GM12878 (cell line): ENCODE results near the gene PLEKHF1. TPM values are rescaled to one million over a fixed set of nuclear protein-coding genes. Genes with fewer than 3 reads are reported as not detected.

Experiments
- ATAC-seq: fragments of 200-7000 bp; cut with Tn5 transposase; 3 replicates; pipeline ENCODE4 v1.9.1; 2020; ENCODE audit warnings: mild to moderate bottlenecking, moderate library complexity
- BruUV-seq: library from RNA; stranded (reverse); fragments of 400-500 nt; replicated peaks from 2 replicates; lab custom pipeline; 2021; lab: Mats Ljungman, UMichigan
- CTCF ChIA-PET: fragments of 300-600 bp; sonication (Branson Sonifier 250); formaldehyde crosslinking; extraction: SDS; loops from one replicate; lab custom pipeline; 2021; ENCODE audit warnings: inconsistent platforms; lab: Yijun Ruan, JAX
- POLR2A ChIA-PET: fragments of 350-600 bp; formaldehyde crosslinking; extraction: SDS; loops from one replicate; lab custom pipeline; 2021; ENCODE audit warnings: inconsistent platforms; lab: Charles Lee
- RAD21 ChIA-PET: fragments of 300-600 bp; sonication (Branson Sonifier 250); formaldehyde crosslinking; loops from one replicate; lab custom pipeline; 2023; ENCODE audit warnings: antibody characterized with exemption; ENCODE audit not compliant: unreplicated experiment; lab: Charles Lee
- SMC1A ChIA-PET: fragments of 300-600 bp; sonication (Branson Sonifier 250); formaldehyde crosslinking; loops from one replicate; lab custom pipeline; 2023; ENCODE audit not compliant: unreplicated experiment, uncharacterized antibody; lab: Charles Lee
- DNase-seq: peaks from one replicate; pipeline ENCODE4 v3.0.0-alpha.2; 2011; ENCODE audit warnings: low read depth, low spot score
- FAIRE-seq: peaks from 3 replicates; lab custom pipeline; 2011; peaks lifted over from hg19 to GRCh38; lab: Jason Lieb, UNC
- H2AFZ ChIP-seq: 2 replicates; pipeline ENCODE4 v1.6.0; 2011; ENCODE audit warnings: low read depth, low read length, control low read depth; ENCODE audit not compliant: control insufficient read depth
- H3K27ac ChIP-seq: 2 replicates; pipeline ENCODE4 v1.5.1; 2011; ENCODE audit warnings: control low read depth; ENCODE audit not compliant: control insufficient read depth, insufficient read depth
- H3K27me3 ChIP-seq, 2 experiments: replicated peaks in 1 of 2; 2 replicates each; pipeline versions ENCODE4 v1.6.0 to v1.6.1; 2011; ENCODE audit warnings: low read length in 1 of 2; ENCODE audit not compliant: control insufficient read depth in 2 of 2, insufficient read depth in 2 of 2
- H3K36me3 ChIP-seq, 2 experiments: 2 replicates each; pipeline ENCODE4 v1.5.1; 2011; ENCODE audit warnings: low read length in 1 of 2; ENCODE audit not compliant: control insufficient read depth in 2 of 2, insufficient read depth in 2 of 2
- H3K4me1 ChIP-seq: 2 replicates; pipeline ENCODE4 v1.6.1; 2011; ENCODE audit warnings: mild to moderate bottlenecking, low read length, moderate library complexity, mixed read lengths; ENCODE audit not compliant: control insufficient read depth, insufficient read depth
- H3K4me2 ChIP-seq: 2 replicates; pipeline ENCODE4 v1.6.0; 2011; ENCODE audit warnings: control low read depth; ENCODE audit not compliant: control insufficient read depth, insufficient read depth
- H3K4me3 ChIP-seq: fragments of 200-600 bp; sonication (generic); 2 replicates; pipeline ENCODE4 v1.5.1; 2016
- H3K79me2 ChIP-seq: 2 replicates; pipeline ENCODE4 v1.6.0; 2011; ENCODE audit warnings: low read length; ENCODE audit not compliant: control insufficient read depth, insufficient read depth
- H3K9ac ChIP-seq: 2 replicates; pipeline ENCODE4 v1.8.0; 2011; ENCODE audit warnings: low read length, control low read depth, mixed read lengths; ENCODE audit not compliant: control insufficient read depth, insufficient read depth
- H3K9me3 ChIP-seq: replicated peaks from 3 replicates; pipeline ENCODE4 v1.5.1; 2011; ENCODE audit warnings: mild to moderate bottlenecking, low read length; ENCODE audit not compliant: control insufficient read depth, insufficient read depth
- H4K20me1 ChIP-seq: 2 replicates; pipeline ENCODE4 v1.6.0; 2011; ENCODE audit not compliant: control insufficient read depth, insufficient read depth
- CBX3 ChIP-seq: fragments of 200-600 bp; sonication (generic); IDR thresholded peaks from 2 replicates; pipeline ENCODE4 v1.6.1; 2016; ENCODE audit warnings: low read depth, borderline replicate concordance
- EP300 ChIP-seq, 2 experiments: fragments of 150-350 bp in 1 of 2; IDR thresholded peaks; 2 replicates each; pipeline ENCODE4 v1.6.1; 2011 to 2012; ENCODE audit warnings: low read depth in 2 of 2, low read length in 2 of 2, borderline replicate concordance in 1 of 2, improper control_type of control experiment in 1 of 2, inconsistent platforms in 1 of 2; ENCODE audit not compliant: control insufficient read depth in 1 of 2
- NFYA ChIP-seq: IDR thresholded peaks from 2 replicates; pipeline ENCODE4 v1.6.1; 2011; ENCODE audit warnings: low read depth, mild to moderate bottlenecking, low read length, improper control_type of control experiment, borderline replicate concordance
- RELA ChIP-seq: fragments of 450-650 bp; IDR thresholded peaks from 2 replicates; pipeline ENCODE4 v1.8.0; 2014; ENCODE audit warnings: borderline replicate concordance; ENCODE audit not compliant: partially characterized antibody
- STAT1 ChIP-seq: fragments of 450-650 bp; conservative IDR thresholded peaks from 2 replicates; pipeline ENCODE4 v1.6.1; 2014; ENCODE audit warnings: antibody characterized with exemption, mild to moderate bottlenecking
- SUPT20H ChIP-seq: IDR thresholded peaks from 2 replicates; pipeline ENCODE4 v1.6.1; 2011; ENCODE audit warnings: low read depth, mild to moderate bottlenecking, low read length, moderate library complexity, borderline replicate concordance; ENCODE audit not compliant: control insufficient read depth
- ZNF274 ChIP-seq: IDR thresholded peaks from one replicate; pipeline ENCODE4 v1.8.0; 2011; ENCODE audit not compliant: insufficient read length, insufficient read depth
- WGBS: methylation state at CpG from one replicate; pipeline ENCODE4 v1.1.6; 2016; ENCODE audit warnings: low lambda C conversion rate; ENCODE audit not compliant: insufficient replicate concordance, insufficient coverage; ENCODE audit errors: missing lambda C conversion rate; 5-methylcytosine and 5-hydroxymethylcytosine counted together
- in situ Hi-C: fragments of 300-500 bp; cut with MboI; formaldehyde crosslinking; loops from 9 replicates; pipeline ENCODE4 v1.14.3; 2018; ENCODE audit warnings: mixed read lengths
- intact Hi-C: fragments of 100-400 bp; cut with micrococcal nuclease; formaldehyde crosslinking; loops from one replicate; pipeline ENCODE4 v1.14.2; 2022; ENCODE audit not compliant: unreplicated experiment
- polyA plus RNA-seq, 11 experiments: library from polyadenylated mRNA; depleted of rRNA in 4 of 11; unstranded in 6 of 11; stranded (reverse) in 5 of 11; fragments of >200 nt; fragmentation: Nextera tagmentation in 4 of 11; fragmentation: Illumina TruSeq in 1 of 11; extraction: Ambion mirVana in 4 of 11; extraction: Trizol in 1 of 11; gene quantifications; 1 replicate in 1 of 11; 2 replicates in 10 of 11; pipeline versions ENCODE4 v1.2.1 to v1.2.3, GENCODE V29; 2011 to 2016; ENCODE audit warnings: inconsistent platforms in 2 of 11, missing spikeins in 2 of 11, low read depth in 1 of 11
- total RNA-seq, 4 experiments: library from RNA; depleted of rRNA in 3 of 4; stranded (reverse); fragments of >200 nt in 3 of 4; fragmentation: Illumina TruSeq in 1 of 4; extraction: Trizol in 1 of 4; gene quantifications; 2 replicates each; pipeline versions ENCODE4 v1.2.1 to v1.2.3, GENCODE V29; 2013 to 2021
- TF ChIP-seq, protein P1 (sequence below): IDR thresholded peaks from 2 replicates; pipeline ENCODE4 v1.6.1; 2011; ENCODE audit warnings: borderline replicate concordance, low read depth, mild to moderate bottlenecking, moderate library complexity, mixed read lengths, low read length; ENCODE audit not compliant: insufficient read depth; ENCODE audit errors: extremely low read length
- TF ChIP-seq, protein P2 (sequence below): fragments of 450-650 bp; IDR thresholded peaks from 2 replicates; pipeline ENCODE4 v1.6.1; 2017; ENCODE audit warnings: mild to moderate bottlenecking
- TF ChIP-seq, protein P3 (sequence below): fragments of 450-650 bp; IDR thresholded peaks from 2 replicates; pipeline ENCODE4 v1.6.1; 2017; ENCODE audit warnings: low read depth, mild to moderate bottlenecking, moderate library complexity

The PLEKHF1 gene
- total and polyA plus RNA-seq, 10 of the 15 experiments (the other 5 are each of a cell fraction or from before 2014, with no cell fraction given): 0.10 to 20.3 (median 15.3) TPM

DNA sequence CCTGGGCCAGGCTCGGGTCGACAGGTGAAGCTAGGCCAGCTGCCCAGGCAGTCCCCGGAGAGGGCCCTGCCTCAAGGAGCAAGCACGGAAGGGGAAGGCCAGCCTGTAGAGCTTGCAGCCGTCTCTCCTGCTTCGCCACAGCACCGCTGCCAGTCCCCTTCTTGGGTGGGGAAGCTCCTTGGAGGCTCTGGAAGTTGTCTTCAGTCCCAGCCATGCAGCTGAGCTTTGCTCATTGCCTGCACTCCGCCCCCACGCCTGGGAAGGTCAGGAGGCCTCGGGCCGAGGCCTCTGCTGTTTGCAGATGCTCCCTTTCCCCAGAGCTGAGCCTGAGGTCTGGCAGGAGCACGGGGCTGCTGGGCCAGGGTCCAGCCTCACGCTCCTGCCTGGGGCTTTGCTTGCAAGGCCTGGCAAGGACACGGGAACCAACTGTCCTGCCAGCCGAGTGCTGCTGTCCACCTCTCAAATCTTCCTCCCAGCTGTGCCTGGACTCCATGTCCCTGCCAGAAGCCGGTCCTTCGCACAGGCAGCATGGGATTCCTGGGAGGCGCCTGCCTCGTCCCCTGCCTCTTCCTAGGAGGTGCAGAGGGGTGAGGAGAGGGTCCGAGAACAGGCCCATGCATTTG lies 13.3 kb downstream of the PLEKHF1 start (continued):
- TF ChIP-seq, protein P1, sequence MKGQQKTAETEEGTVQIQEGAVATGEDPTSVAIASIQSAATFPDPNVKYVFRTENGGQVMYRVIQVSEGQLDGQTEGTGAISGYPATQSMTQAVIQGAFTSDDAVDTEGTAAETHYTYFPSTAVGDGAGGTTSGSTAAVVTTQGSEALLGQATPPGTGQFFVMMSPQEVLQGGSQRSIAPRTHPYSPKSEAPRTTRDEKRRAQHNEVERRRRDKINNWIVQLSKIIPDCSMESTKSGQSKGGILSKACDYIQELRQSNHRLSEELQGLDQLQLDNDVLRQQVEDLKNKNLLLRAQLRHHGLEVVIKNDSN: no peak
- TF ChIP-seq, protein P2, sequence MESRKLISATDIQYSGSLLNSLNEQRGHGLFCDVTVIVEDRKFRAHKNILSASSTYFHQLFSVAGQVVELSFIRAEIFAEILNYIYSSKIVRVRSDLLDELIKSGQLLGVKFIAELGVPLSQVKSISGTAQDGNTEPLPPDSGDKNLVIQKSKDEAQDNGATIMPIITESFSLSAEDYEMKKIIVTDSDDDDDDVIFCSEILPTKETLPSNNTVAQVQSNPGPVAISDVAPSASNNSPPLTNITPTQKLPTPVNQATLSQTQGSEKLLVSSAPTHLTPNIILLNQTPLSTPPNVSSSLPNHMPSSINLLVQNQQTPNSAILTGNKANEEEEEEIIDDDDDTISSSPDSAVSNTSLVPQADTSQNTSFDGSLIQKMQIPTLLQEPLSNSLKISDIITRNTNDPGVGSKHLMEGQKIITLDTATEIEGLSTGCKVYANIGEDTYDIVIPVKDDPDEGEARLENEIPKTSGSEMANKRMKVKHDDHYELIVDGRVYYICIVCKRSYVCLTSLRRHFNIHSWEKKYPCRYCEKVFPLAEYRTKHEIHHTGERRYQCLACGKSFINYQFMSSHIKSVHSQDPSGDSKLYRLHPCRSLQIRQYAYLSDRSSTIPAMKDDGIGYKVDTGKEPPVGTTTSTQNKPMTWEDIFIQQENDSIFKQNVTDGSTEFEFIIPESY: no peak
- TF ChIP-seq SUPT20H: no peak
- TF ChIP-seq STAT1: no peak

DNA sequence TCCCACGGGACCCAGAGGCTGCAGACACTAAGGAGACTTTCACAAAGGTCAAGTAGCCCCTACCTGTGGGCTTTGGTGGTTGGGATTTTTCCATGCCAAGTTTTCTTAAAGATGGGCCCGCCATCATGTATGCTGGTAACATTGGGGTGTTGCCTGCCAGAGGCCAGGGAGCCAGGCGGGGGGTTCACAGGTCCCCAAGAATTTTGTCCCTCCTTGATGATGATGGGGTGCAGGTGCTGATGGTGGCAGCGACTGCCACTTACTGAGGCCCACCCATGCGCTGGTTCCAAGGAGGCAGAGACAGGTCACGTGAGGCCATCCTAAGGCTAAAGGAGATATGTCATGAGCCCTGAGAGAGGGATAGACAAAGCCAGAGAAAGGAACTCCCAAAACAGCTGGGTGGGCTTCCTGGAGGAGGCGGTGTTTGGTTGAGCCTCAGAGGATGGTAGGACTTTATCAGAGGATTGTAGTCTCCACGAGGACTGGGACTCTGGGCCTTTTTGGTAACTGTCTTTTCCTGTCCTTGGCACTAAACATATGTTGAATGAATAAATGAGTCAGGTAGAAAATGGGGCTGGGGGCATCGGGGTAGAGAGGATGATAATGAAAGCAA lies 14.4 kb downstream of the PLEKHF1 start:
- Histone ChIP-seq H3K79me2 (peaks cover 2% of the 10 kb centered on the region), H2AFZ (no peak overlapping the region), H3K4me2 (peak overlapping the region; percentile 83; the same call in 1 of the 2 replicates), H3K4me1 (peaks cover 27% of the 10 kb centered on the region), H3K9ac (peak overlapping the region; percentile 34; the same call in 1 of the 2 replicates), H3K4me3 (0 out of 2 replicates have a peak overlapping the region, but pooled peaks have one; percentile 27), H4K20me1 (no peaks in the 10 kb centered on the region), H3K9me3 (no peaks in the 10 kb centered on the region), H3K36me3 (peaks cover 0 to 28% of the 10 kb centered on the region in 2 experiments; a peak in 3 of 4 replicates), H3K27me3 (no peaks in the 10 kb centered on the region), H3K27ac (peak overlapping the region; percentile 86)
- BruUV-seq: no TSS peak
- ChIA-PET SMC1A (interaction anchor here (1.0 to 2.3 kb wide), 4 partner anchors 12 to 36 kb away, joined by 3 to 12 read pairs (median 3); partner anchors contain the start of gene PLEKHF1), POLR2A (interaction anchor here (1.0 kb wide), 1 partner anchor 15 kb away, joined by 3 read pairs; the partner anchor contains the start of gene PLEKHF1), RAD21 (interaction anchor here (1.1 to 3.1 kb wide), 2 partner anchors 13 to 37 kb away, joined by 3 to 8 read pairs; no protein-coding TSS in a partner anchor), CTCF (interaction anchor here (0.8 to 1.8 kb wide), 3 partner anchors 11 to 14 kb away, joined by 3 to 5 read pairs (median 5); partner anchors contain the start of gene PLEKHF1)
- ATAC-seq (no peak), DNase-seq (no peak), FAIRE-seq (no peak)
- TF ChIP-seq CBX3 (no peak), EP300 (IDR thresholded peaks at IDR 0.05; ENCODE audit: borderline replicate concordance in 1 of 2, control insufficient read depth in 1 of 2, low read depth in 2 of 2, low read length in 2 of 2) (no peak), ZNF274 (no peak), RELA (no peak), NFYA (no peak)
- TF ChIP-seq, protein P3, sequence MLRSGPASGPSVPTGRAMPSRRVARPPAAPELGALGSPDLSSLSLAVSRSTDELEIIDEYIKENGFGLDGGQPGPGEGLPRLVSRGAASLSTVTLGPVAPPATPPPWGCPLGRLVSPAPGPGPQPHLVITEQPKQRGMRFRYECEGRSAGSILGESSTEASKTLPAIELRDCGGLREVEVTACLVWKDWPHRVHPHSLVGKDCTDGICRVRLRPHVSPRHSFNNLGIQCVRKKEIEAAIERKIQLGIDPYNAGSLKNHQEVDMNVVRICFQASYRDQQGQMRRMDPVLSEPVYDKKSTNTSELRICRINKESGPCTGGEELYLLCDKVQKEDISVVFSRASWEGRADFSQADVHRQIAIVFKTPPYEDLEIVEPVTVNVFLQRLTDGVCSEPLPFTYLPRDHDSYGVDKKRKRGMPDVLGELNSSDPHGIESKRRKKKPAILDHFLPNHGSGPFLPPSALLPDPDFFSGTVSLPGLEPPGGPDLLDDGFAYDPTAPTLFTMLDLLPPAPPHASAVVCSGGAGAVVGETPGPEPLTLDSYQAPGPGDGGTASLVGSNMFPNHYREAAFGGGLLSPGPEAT: no peak
- intact Hi-C loops: no loop called here
- 74% methylated on average over 9 of the region's 9 CpGs for WGBS
- in situ Hi-C loops: no loop called here
